HepG2 (cell line): ENCODE results near the gene CLPX. TPM values are rescaled to one million over a fixed set of nuclear protein-coding genes. Genes with fewer than 3 reads are reported as not detected.

Experiments used
- ATAC-seq: fragments of 200-7000 bp; cut with Tn5 transposase; 3 replicates; pipeline ENCODE4 v1.9.1; 2020; ENCODE audit warnings: mild to moderate bottlenecking, moderate library complexity
- BruUV-seq: library from RNA; stranded (reverse); fragments of 400-500 nt; replicated peaks from 2 replicates; lab custom pipeline; 2021; lab: Mats Ljungman, UMichigan
- CTCF ChIA-PET: fragments of 300-600 bp; formaldehyde crosslinking; extraction: SDS; loops from one replicate; lab custom pipeline; 2021; ENCODE audit warnings: low total read pairs, inconsistent platforms, low intra/inter-chr PET ratio; lab: Yijun Ruan, JAX
- POLR2A ChIA-PET: fragments of 350-600 bp; sonication (Branson Sonifier 250); formaldehyde crosslinking; loops from one replicate; lab custom pipeline; 2020; ENCODE audit warnings: antibody characterized with exemption, inconsistent platforms; lab: Yijun Ruan, JAX
- DNase-seq: peaks from one replicate; pipeline ENCODE4 v3.0.0-alpha.2; 2015; ENCODE audit warnings: low spot score
- FAIRE-seq: peaks from 3 replicates; lab custom pipeline; 2011; peaks lifted over from hg19 to GRCh38; lab: Jason Lieb, UNC
- H2AFZ ChIP-seq: one replicate; pipeline ENCODE4 v1.6.1; 2011; ENCODE audit warnings: low read length, inconsistent platforms
- H3K27ac ChIP-seq: fragments of 300-600 bp; 3 replicates; pipeline ENCODE4 v1.8.0; 2011; ENCODE audit warnings: mixed run types, mild to moderate bottlenecking, mixed read lengths, low read length, inconsistent platforms; ENCODE audit not compliant: insufficient read depth; ENCODE audit errors: extremely low read length
- H3K27me3 ChIP-seq, 2 experiments: fragments of 200-600 bp in 1 of 2; 2 replicates in 1 of 2; 3 replicates in 1 of 2; pipeline versions ENCODE4 v1.6.0 to v1.8.0; 2011; ENCODE audit warnings: low read length in 2 of 2, mild to moderate bottlenecking in 2 of 2, moderate library complexity in 2 of 2, inconsistent platforms in 1 of 2; ENCODE audit not compliant: insufficient read depth in 2 of 2, control insufficient read depth in 1 of 2
- H3K36me3 ChIP-seq, 2 experiments: fragments of 200-600 bp in 1 of 2; replicated peaks in 1 of 2; 2 replicates in 1 of 2; 3 replicates in 1 of 2; pipeline versions ENCODE4 v1.5.1 to v1.8.0; 2011; ENCODE audit warnings: low read length in 2 of 2, inconsistent platforms in 1 of 2; ENCODE audit not compliant: insufficient read depth in 2 of 2, control insufficient read depth in 1 of 2
- H3K4me1 ChIP-seq: 2 replicates; pipeline ENCODE4 v1.5.1; 2012; ENCODE audit warnings: low read length, inconsistent platforms; ENCODE audit not compliant: insufficient read depth
- H3K4me2 ChIP-seq: 2 replicates; pipeline ENCODE4 v1.6.0; 2011; ENCODE audit warnings: low read depth, low read length, inconsistent platforms
- H3K4me3 ChIP-seq, 3 experiments: fragments of 200-600 bp in 1 of 3; sonication (generic), shearing (Covaris generic) in 1 of 3; replicated peaks in 1 of 3; 2 replicates each; pipeline ENCODE4 v1.5.1; 2011 to 2016; ENCODE audit warnings: low read length in 3 of 3, inconsistent platforms in 2 of 3, low read depth in 2 of 3, mild to moderate bottlenecking in 2 of 3, control low read depth in 1 of 3, mixed read lengths in 1 of 3; ENCODE audit not compliant: insufficient read depth in 1 of 3
- H3K79me2 ChIP-seq: one replicate; pipeline ENCODE4 v1.6.1; 2011; ENCODE audit warnings: low read length, inconsistent platforms; ENCODE audit not compliant: insufficient read depth
- H3K9ac ChIP-seq: 2 replicates; pipeline ENCODE4 v1.6.0; 2011; ENCODE audit warnings: mild to moderate bottlenecking, low read depth, low read length, inconsistent platforms; ENCODE audit not compliant: insufficient read depth
- H3K9me3 ChIP-seq: 2 replicates; pipeline ENCODE4 v1.5.1; 2012; ENCODE audit warnings: mild to moderate bottlenecking, low read length
- H4K20me1 ChIP-seq: 2 replicates; pipeline ENCODE4 v1.6.0; 2011; ENCODE audit warnings: inconsistent platforms, mild to moderate bottlenecking, low read length, moderate library complexity; ENCODE audit not compliant: insufficient read depth
- FIP1L1 ChIP-seq: fragments of 200-400 bp; formaldehyde crosslinking; IDR thresholded peaks from 2 replicates; pipeline ENCODE4 v1.6.1; 2018; ENCODE audit warnings: low read depth, mild to moderate bottlenecking, low read length, moderate library complexity, borderline replicate concordance; ENCODE audit not compliant: insufficient read depth
- GFI1 ChIP-seq: sonication (generic); formaldehyde crosslinking; IDR thresholded peaks from 2 replicates; pipeline ENCODE4 v1.5.0; 2020; ENCODE audit warnings: missing genetic modification reagents, mild to moderate bottlenecking, borderline replicate concordance
- HNRNPLL ChIP-seq: fragments of 200-400 bp; formaldehyde crosslinking; IDR thresholded peaks from 2 replicates; pipeline ENCODE4 v1.6.1; 2017; ENCODE audit warnings: mild to moderate bottlenecking, low read depth, low read length; ENCODE audit not compliant: poor library complexity, severe bottlenecking
- JUND ChIP-seq: sonication (generic); formaldehyde crosslinking; IDR thresholded peaks from 2 replicates; pipeline ENCODE4 v1.8.0; 2022; ENCODE audit warnings: mild to moderate bottlenecking, missing genetic modification reagents
- MATR3 ChIP-seq: sonication (generic); formaldehyde crosslinking; IDR thresholded peaks from 2 replicates; pipeline ENCODE4 v1.4.0; 2020; ENCODE audit warnings: missing genetic modification reagents
- MYNN ChIP-seq: sonication (generic); formaldehyde crosslinking; IDR thresholded peaks from 2 replicates; pipeline ENCODE4 v1.4.0; 2020; ENCODE audit warnings: mild to moderate bottlenecking, low read depth, missing genetic modification reagents
- REST ChIP-seq, 2 experiments: IDR thresholded peaks; 2 replicates each; pipeline ENCODE4 v1.6.1; 2011 to 2012; ENCODE audit warnings: low read length in 2 of 2, borderline replicate concordance in 1 of 2, low read depth in 1 of 2, mild to moderate bottlenecking in 1 of 2, moderate library complexity in 1 of 2
- ZC3H4 ChIP-seq: sonication (generic); formaldehyde crosslinking; IDR thresholded peaks from 2 replicates; pipeline ENCODE4 v1.4.0; 2020; ENCODE audit warnings: missing genetic modification reagents, borderline replicate concordance
- ZNF275 ChIP-seq: sonication (generic); formaldehyde crosslinking; IDR thresholded peaks from 2 replicates; pipeline ENCODE4 v1.8.0; 2022; ENCODE audit warnings: missing genetic modification reagents, mild to moderate bottlenecking, inconsistent platforms, borderline replicate concordance
- ZNF543 ChIP-seq: sonication (generic); formaldehyde crosslinking; IDR thresholded peaks from 2 replicates; pipeline ENCODE4 v1.4.0; 2020; ENCODE audit warnings: mild to moderate bottlenecking, missing genetic modification reagents
- ZNF605 ChIP-seq: sonication (generic); formaldehyde crosslinking; IDR thresholded peaks from 2 replicates; pipeline ENCODE4 v1.8.0; 2022; ENCODE audit warnings: mild to moderate bottlenecking, missing genetic modification reagents
- WGBS: methylation state at CpG from one replicate; pipeline ENCODE4 v1.1.6; 2017; ENCODE audit warnings: low lambda C conversion rate; 5-methylcytosine and 5-hydroxymethylcytosine counted together
- in situ Hi-C: cut with HindIII; loops from 2 replicates; pipeline ENCODE4 v1.10.0; 2017; ENCODE audit warnings: low pct_unique_long_range_greater_than_20kb; ENCODE audit not compliant: extremely low pct_ligation_motif_present
- intact Hi-C: fragments of 100-400 bp; cut with micrococcal nuclease; formaldehyde crosslinking; loops from one replicate; pipeline ENCODE4 v1.10.0; 2022; ENCODE audit not compliant: unreplicated experiment
- polyA plus RNA-seq, 8 experiments: library from polyadenylated mRNA; depleted of rRNA in 3 of 8; stranded (reverse) in 7 of 8; unstranded in 1 of 8; fragments of >200 nt; fragmentation: Illumina TruSeq in 4 of 8; extraction: Trizol in 4 of 8; gene quantifications; 2 replicates each; pipeline versions ENCODE4 v1.2.1 to v1.2.3, GENCODE V29; 2011 to 2016; ENCODE audit warnings: low read depth in 4 of 8, missing spikeins in 1 of 8, mixed read lengths in 1 of 8; ENCODE audit not compliant: insufficient read depth in 1 of 8
- total RNA-seq, 5 experiments: library from RNA; depleted of rRNA; stranded (reverse); fragments of >200 nt; fragmentation: Illumina TruSeq; extraction: Trizol; gene quantifications; 2 replicates each; pipeline ENCODE4 v1.2.3, GENCODE V29; 2016; ENCODE audit warnings: low read depth in 1 of 5
- TF ChIP-seq, protein P1 (sequence below): sonication (generic); formaldehyde crosslinking; IDR thresholded peaks from 2 replicates; pipeline ENCODE4 v1.5.0; 2020; ENCODE audit warnings: missing genetic modification reagents
- TF ChIP-seq, protein P2 (sequence below): sonication (generic); formaldehyde crosslinking; IDR thresholded peaks from 2 replicates; pipeline ENCODE4 v1.4.0; 2020; ENCODE audit warnings: low read depth, missing genetic modification reagents

CLPX gene
- total and polyA plus RNA-seq, 2 of the 13 experiments (the other 11 are each of a cell fraction or from before 2014, with no cell fraction given) = 33.9 to 61.3 TPM

DNA sequence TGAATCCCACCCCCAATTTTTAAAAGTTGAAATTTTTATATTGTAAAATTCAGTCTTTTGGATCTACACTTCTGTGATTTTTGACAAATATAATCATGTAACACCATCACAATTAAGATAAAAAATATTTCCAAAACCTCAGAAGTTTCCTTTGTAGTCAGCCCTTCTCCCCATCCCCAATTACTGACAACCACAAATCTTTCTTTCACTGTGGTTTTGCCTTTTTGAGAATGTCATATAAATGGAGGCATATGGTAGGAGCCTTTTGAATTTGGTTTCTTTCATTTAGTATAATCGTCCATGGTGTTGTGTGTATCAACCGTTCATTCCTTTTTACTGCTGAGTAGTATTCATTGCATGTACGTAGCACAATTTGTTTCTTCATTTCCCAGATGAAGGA is 34.0 kb upstream of the CLPX start:
- CTCF ChIA-PET = no interaction called here
- H3K9me3 ChIP-seq = no peaks in the 10 kb centered on the region
- POLR2A ChIA-PET = no interaction called here
- no TSS peak for BruUV-seq
- FAIRE-seq (no peak), ATAC-seq (no peak), DNase-seq (no peak)
- no peak overlapping the region for H3K9ac ChIP-seq
- no peak overlapping the region for H2AFZ ChIP-seq
- no peaks in the 10 kb centered on the region for H4K20me1 ChIP-seq
- H3K4me2 ChIP-seq = no peak overlapping the region
- no peak overlapping the region for H3K27ac ChIP-seq
- H3K4me3 ChIP-seq = no peak overlapping the region
- peaks cover 1 to 13% of the 10 kb centered on the region in 2 experiments; a peak in 2 of 5 replicates for H3K27me3 ChIP-seq
- TF ChIP-seq GFI1 (CRISPR knock-in tag) (no peak), FIP1L1 (no peak), ZNF543 (CRISPR knock-in tag) (no peak), ZNF605 (no peak), MATR3 (CRISPR knock-in tag) (no peak), JUND (CRISPR knock-in tag) (no peak), HNRNPLL (no peak), ZNF275 (CRISPR knock-in tag) (no peak), REST (IDR thresholded peaks at IDR 0.05; ENCODE audit: borderline replicate concordance in 1 of 2, low read depth in 1 of 2, low read length in 2 of 2) (no peak), MYNN (CRISPR knock-in tag) (no peak), ZC3H4 (CRISPR knock-in tag) (no peak)
- TF ChIP-seq, protein P1, sequence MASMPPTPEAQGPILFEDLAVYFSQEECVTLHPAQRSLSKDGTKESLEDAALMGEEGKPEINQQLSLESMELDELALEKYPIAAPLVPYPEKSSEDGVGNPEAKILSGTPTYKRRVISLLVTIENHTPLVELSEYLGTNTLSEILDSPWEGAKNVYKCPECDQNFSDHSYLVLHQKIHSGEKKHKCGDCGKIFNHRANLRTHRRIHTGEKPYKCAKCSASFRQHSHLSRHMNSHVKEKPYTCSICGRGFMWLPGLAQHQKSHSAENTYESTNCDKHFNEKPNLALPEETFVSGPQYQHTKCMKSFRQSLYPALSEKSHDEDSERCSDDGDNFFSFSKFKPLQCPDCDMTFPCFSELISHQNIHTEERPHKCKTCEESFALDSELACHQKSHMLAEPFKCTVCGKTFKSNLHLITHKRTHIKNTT = no peak
- TF ChIP-seq, protein P2, sequence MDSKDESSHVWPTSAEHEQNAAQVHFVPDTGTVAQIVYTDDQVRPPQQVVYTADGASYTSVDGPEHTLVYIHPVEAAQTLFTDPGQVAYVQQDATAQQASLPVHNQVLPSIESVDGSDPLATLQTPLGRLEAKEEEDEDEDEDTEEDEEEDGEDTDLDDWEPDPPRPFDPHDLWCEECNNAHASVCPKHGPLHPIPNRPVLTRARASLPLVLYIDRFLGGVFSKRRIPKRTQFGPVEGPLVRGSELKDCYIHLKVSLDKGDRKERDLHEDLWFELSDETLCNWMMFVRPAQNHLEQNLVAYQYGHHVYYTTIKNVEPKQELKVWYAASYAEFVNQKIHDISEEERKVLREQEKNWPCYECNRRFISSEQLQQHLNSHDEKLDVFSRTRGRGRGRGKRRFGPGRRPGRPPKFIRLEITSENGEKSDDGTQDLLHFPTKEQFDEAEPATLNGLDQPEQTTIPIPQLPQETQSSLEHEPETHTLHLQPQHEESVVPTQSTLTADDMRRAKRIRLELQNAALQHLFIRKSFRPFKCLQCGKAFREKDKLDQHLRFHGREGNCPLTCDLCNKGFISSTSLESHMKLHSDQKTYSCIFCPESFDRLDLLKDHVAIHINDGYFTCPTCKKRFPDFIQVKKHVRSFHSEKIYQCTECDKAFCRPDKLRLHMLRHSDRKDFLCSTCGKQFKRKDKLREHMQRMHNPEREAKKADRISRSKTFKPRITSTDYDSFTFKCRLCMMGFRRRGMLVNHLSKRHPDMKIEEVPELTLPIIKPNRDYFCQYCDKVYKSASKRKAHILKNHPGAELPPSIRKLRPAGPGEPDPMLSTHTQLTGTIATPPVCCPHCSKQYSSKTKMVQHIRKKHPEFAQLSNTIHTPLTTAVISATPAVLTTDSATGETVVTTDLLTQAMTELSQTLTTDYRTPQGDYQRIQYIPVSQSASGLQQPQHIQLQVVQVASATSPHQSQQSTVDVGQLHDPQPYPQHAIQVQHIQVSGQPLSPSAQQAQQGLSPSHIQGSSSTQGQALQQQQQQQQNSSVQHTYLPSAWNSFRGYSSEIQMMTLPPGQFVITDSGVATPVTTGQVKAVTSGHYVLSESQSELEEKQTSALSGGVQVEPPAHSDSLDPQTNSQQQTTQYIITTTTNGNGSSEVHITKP = no peak
- peaks cover 14% of the 10 kb centered on the region for H3K4me1 ChIP-seq
- WGBS = 72% methylated on average over 3 of the region's 3 CpGs
- intact Hi-C loops (no loop called here), in situ Hi-C loops (no loop called here)
- H3K36me3 ChIP-seq = no peaks in the 10 kb centered on the region
- H3K79me2 ChIP-seq = no peaks in the 10 kb centered on the region
